Osteoblast (primary cell): Measurements from ENCODE around the gene IRF9. TPM values are rescaled to one million over a fixed set of nuclear protein-coding genes. Genes with fewer than 3 reads are reported as not detected.

ENCODE experiments used
- DNase-seq: peaks from one replicate; pipeline ENCODE4 v3.0.0; 2011; ENCODE audit warnings: low spot score, mixed read lengths; ENCODE audit not compliant: insufficient read length; ENCODE audit errors: missing footprints
- H2AFZ ChIP-seq: 2 replicates; pipeline ENCODE4 v1.6.0; 2011; ENCODE audit warnings: mild to moderate bottlenecking, low read length
- H3K27ac ChIP-seq: 2 replicates; pipeline ENCODE4 v1.5.1; 2011; ENCODE audit warnings: mild to moderate bottlenecking, low read depth, low read length, moderate library complexity
- H3K27me3 ChIP-seq: 2 replicates; pipeline ENCODE4 v1.6.0; 2012; ENCODE audit warnings: mild to moderate bottlenecking, control low read depth, inconsistent platforms, low read length, moderate library complexity; ENCODE audit not compliant: insufficient read depth
- H3K36me3 ChIP-seq: 2 replicates; pipeline ENCODE4 v1.5.1; 2011; ENCODE audit warnings: mild to moderate bottlenecking, low read length, control low read depth, moderate library complexity; ENCODE audit not compliant: insufficient read depth
- H3K4me1 ChIP-seq: 2 replicates; pipeline ENCODE4 v1.5.1; 2011; ENCODE audit warnings: mild to moderate bottlenecking, low read length, control low read depth, moderate library complexity; ENCODE audit not compliant: insufficient read depth
- H3K4me2 ChIP-seq: 2 replicates; pipeline ENCODE4 v1.6.0; 2011; ENCODE audit warnings: mild to moderate bottlenecking, low read length; ENCODE audit not compliant: insufficient read depth
- H3K4me3 ChIP-seq: fragments of 200-600 bp; sonication (generic); 3 replicates; pipeline ENCODE4 v1.5.1; 2012; ENCODE audit warnings: mild to moderate bottlenecking, low read length, inconsistent platforms; ENCODE audit not compliant: insufficient read depth
- H3K79me2 ChIP-seq: 2 replicates; pipeline ENCODE4 v1.6.0; 2012; ENCODE audit warnings: mild to moderate bottlenecking, low read length, control low read depth, inconsistent platforms; ENCODE audit not compliant: insufficient read depth
- H3K9me3 ChIP-seq: 2 replicates; pipeline ENCODE4 v1.5.1; 2011; ENCODE audit warnings: low read depth, low read length, control low read depth
- H4K20me1 ChIP-seq: 2 replicates; pipeline ENCODE4 v1.6.0; 2012; ENCODE audit warnings: mild to moderate bottlenecking, low read length, control low read depth; ENCODE audit not compliant: insufficient read depth
- total RNA-seq: library from RNA; depleted of rRNA; stranded (reverse); fragments of >200 nt; gene quantifications from 2 replicates; pipeline ENCODE4 v1.2.3, GENCODE V29; 2012
- TF ChIP-seq, protein P1 (sequence below): IDR thresholded peaks from 2 replicates; pipeline ENCODE4 v1.5.1; 2011; ENCODE audit warnings: mild to moderate bottlenecking, low read depth, low read length, moderate library complexity; ENCODE audit errors: extremely low read depth

Gene IRF9
- total RNA-seq, 1 donor: 117 TPM

DNA sequence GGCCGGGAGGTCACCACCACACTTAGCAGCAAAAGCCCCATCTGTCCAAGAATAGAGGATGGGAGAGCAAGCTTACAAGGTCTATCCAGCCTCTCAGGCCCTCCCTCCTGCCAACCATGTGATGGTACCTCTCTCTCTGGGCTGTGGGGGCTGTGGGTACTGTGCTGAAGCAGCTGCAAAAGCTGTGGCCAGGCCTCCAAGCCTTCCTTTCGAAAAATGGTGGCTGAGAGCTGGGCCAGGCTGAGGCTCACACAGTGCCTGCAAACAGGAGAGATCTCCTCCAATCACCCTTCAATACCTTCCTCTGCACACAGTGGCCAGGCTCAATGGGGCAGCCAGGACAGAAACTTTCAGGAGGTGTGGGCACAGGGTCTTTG, 26.5 kb downstream of the IRF9 start:
- Histone ChIP-seq H3K4me2 (peak overlapping the region; percentile 86), H3K36me3 (peaks cover 48% of the 10 kb centered on the region), H3K79me2 (peaks cover 33% of the 10 kb centered on the region), H3K27ac (peak overlapping the region; percentile 74), H3K4me1 (peaks cover 11% of the 10 kb centered on the region), H3K27me3 (no peaks in the 10 kb centered on the region), H2AFZ (no peak overlapping the region), H4K20me1 (peaks cover 4% of the 10 kb centered on the region), H3K9me3 (no peaks in the 10 kb centered on the region), H3K4me3 (peak overlapping the region; percentile 90)
- TF ChIP-seq, protein P1, sequence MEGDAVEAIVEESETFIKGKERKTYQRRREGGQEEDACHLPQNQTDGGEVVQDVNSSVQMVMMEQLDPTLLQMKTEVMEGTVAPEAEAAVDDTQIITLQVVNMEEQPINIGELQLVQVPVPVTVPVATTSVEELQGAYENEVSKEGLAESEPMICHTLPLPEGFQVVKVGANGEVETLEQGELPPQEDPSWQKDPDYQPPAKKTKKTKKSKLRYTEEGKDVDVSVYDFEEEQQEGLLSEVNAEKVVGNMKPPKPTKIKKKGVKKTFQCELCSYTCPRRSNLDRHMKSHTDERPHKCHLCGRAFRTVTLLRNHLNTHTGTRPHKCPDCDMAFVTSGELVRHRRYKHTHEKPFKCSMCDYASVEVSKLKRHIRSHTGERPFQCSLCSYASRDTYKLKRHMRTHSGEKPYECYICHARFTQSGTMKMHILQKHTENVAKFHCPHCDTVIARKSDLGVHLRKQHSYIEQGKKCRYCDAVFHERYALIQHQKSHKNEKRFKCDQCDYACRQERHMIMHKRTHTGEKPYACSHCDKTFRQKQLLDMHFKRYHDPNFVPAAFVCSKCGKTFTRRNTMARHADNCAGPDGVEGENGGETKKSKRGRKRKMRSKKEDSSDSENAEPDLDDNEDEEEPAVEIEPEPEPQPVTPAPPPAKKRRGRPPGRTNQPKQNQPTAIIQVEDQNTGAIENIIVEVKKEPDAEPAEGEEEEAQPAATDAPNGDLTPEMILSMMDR: no peak
- no peak for DNase-seq

DNA sequence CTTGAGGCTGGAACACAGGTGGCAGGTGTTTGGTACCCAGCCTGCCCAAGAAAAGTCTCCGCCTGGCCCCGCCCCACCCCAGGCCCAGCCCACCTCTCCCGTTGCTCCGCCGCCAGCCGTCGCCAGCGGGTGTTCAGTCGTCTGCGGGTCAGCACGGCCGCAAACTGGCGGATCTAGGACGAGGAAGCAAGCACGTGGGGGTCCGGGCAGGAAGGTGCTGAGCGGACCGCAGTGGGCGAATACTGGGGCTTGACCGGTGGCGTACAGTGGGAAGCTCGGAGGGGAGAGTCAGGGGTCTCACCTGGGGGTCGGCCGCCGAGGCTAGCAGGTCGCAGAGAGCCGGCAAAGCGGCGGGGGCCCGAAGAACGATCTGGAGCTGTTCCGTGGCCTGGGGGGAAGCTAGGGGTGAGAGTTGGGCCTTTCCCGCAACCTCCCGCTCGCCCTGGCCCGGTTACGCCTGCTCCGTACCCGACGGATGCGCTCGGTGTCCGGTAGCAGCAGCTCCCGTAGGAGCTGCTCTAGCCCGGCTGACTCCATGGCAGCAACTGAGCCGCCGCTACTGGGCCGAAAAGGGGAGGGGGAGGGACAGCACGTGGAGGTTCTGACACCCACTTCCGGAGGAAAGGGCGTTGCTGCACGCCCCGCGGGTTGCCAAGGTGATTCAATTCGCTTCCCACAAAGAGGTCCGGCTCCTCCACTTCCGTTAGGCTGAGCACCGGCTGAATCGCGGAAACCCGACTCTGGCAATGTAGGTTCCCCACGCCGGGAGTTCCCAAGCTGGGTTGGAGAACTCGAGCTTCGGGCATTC, 27.4 kb downstream of the IRF9 start, which contains the start of gene IPO4:
IPO4 (minus strand) TSS at position 566 of the 808 bp plus-strand sequence; CDS start at position 537, 29 bp downstream.
- Histone ChIP-seq H4K20me1 (peaks cover 4% of the 10 kb centered on the region), H3K4me2 (peak within 1 kb of the TSS; percentile 86), H3K36me3 (peaks cover 48% of the 10 kb centered on the region), H3K27me3 (no peaks in the 10 kb centered on the region), H3K4me3 (peak within 1 kb of the TSS; percentile 90), H3K79me2 (peaks cover 40% of the 10 kb centered on the region), H3K27ac (peak within 1 kb of the TSS; percentile 74), H2AFZ (peak within 1 kb of the TSS; percentile 64), H3K4me1 (peaks cover 11% of the 10 kb centered on the region), H3K9me3 (no peaks in the 10 kb centered on the region)
- peak; percentile 100 for DNase-seq
- TF ChIP-seq, protein P1: no peak

DNA sequence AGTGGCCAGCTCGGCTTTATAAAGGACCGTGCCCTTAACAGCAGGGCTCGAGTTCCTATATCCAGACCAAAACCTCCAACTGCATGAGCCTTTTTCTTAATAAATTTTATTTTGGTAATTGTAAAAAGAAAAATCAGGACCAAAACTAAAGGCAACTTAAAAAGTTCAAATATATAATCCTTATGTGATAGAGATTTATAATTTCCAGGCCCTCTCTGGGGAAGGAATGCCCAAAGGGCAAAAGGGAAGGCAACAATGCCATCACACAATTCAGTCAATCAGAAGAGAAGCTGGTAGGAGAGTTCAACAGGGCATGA, 28.0 kb downstream of the IRF9 start:
- TF ChIP-seq, protein P1: no peak
- Histone ChIP-seq H3K27me3 (no peaks in the 10 kb centered on the region), H3K36me3 (peaks cover 45% of the 10 kb centered on the region), H3K4me2 (peak overlapping the region; percentile 86), H4K20me1 (peaks cover 4% of the 10 kb centered on the region), H2AFZ (peak overlapping the region; percentile 53), H3K4me1 (peaks cover 11% of the 10 kb centered on the region), H3K4me3 (peak overlapping the region; percentile 90), H3K9me3 (no peaks in the 10 kb centered on the region), H3K27ac (peak overlapping the region; percentile 74), H3K79me2 (peaks cover 43% of the 10 kb centered on the region)
- no peak for DNase-seq

DNA sequence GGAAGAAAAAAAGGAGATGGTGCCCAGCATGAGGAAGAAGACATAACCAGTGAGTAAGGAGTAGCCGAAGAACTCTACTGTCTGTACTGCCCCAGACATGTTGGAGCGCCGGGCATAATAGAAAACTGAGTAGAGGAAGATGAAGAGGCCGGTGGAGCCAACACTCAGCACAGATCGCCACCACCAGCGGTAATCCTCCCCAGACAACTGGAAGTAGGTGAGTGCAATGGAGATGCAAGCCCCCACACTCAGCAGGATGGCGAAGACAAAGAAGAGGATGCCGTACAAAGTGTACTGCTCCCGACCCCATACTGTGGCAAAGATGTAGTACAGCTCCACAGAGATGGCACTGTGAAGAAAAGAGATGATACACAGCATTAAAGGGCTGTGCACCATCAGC, 28.4 kb downstream of the IRF9 start:
- Histone ChIP-seq H3K4me1 (peaks cover 13% of the 10 kb centered on the region), H3K4me3 (peak overlapping the region; percentile 90), H3K27ac (peak overlapping the region; percentile 74), H2AFZ (peak overlapping the region; percentile 53), H3K79me2 (peaks cover 48% of the 10 kb centered on the region), H3K36me3 (peaks cover 41% of the 10 kb centered on the region), H3K27me3 (no peaks in the 10 kb centered on the region), H4K20me1 (peaks cover 4% of the 10 kb centered on the region), H3K4me2 (peak overlapping the region; percentile 86), H3K9me3 (no peaks in the 10 kb centered on the region)
- DNase-seq: no peak
- TF ChIP-seq, protein P1: no peak
